Measurements from ENCODE around the gene ING3. TPM values are rescaled to one million over a fixed set of nuclear protein-coding genes. Genes with fewer than 3 reads are reported as not detected.
A peak's percentile ranks its signal among the peaks of the same experiment; 100 is the strongest.

Gene ING3
- total and polyA plus RNA-seq, 9 of the 15 experiments (the other 6 are each of a cell fraction or from before 2014, with no cell fraction given): 22.8 to 233 (median 50.4) TPM

DNA sequence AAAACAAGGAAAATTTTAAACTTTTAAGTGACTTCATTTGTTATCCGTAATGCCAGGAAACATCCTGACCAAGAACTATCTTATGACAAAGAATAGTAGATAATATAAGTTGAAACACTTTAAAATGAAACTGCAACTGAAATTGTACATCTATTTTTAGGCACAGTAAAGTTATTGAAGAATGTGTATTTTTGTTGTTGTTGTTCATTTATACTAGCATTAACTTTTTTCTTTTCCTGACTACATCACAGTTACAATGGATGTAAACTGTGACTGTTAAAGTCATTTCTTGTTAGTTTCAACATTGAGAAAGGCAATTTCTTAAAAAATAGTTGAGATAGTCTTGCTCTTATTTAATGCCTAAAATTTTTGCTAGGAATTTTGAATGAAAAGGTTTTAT, 40.6 kb downstream of the ING3 start (continued):
- TF ChIP-seq, protein P1, sequence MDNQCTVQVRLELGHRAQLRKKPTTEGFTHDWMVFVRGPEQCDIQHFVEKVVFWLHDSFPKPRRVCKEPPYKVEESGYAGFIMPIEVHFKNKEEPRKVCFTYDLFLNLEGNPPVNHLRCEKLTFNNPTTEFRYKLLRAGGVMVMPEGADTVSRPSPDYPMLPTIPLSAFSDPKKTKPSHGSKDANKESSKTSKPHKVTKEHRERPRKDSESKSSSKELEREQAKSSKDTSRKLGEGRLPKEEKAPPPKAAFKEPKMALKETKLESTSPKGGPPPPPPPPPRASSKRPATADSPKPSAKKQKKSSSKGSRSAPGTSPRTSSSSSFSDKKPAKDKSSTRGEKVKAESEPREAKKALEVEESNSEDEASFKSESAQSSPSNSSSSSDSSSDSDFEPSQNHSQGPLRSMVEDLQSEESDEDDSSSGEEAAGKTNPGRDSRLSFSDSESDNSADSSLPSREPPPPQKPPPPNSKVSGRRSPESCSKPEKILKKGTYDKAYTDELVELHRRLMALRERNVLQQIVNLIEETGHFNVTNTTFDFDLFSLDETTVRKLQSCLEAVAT (IDR thresholded peaks at IDR 0.05): no peak
- TF ChIP-seq, protein P2, sequence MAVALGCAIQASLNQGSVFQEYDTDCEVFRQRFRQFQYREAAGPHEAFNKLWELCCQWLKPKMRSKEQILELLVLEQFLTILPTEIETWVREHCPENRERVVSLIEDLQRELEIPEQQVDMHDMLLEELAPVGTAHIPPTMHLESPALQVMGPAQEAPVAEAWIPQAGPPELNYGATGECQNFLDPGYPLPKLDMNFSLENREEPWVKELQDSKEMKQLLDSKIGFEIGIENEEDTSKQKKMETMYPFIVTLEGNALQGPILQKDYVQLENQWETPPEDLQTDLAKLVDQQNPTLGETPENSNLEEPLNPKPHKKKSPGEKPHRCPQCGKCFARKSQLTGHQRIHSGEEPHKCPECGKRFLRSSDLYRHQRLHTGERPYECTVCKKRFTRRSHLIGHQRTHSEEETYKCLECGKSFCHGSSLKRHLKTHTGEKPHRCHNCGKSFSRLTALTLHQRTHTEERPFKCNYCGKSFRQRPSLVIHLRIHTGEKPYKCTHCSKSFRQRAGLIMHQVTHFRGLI (CRISPR knock-in tag; IDR thresholded peaks at IDR 0.05): no peak
- no peak for TF ChIP-seq HNRNPUL1 (IDR thresholded peaks at IDR 0.05; ENCODE audit: low read length)
- no peak for TF ChIP-seq TAF15 (IDR thresholded peaks at IDR 0.05; ENCODE audit: low read depth, low read length)
- no peak for TF ChIP-seq RBFOX2 (IDR thresholded peaks at IDR 0.05; ENCODE audit: low read depth, low read length)
- no peak for TF ChIP-seq NFE2L1 (tag; IDR thresholded peaks at IDR 0.05; ENCODE audit: borderline replicate concordance, low read depth)
- no peak for TF ChIP-seq MXI1 (IDR thresholded peaks at IDR 0.05; ENCODE audit: low read depth, low read length)
- TF ChIP-seq BACH1 (tag; IDR thresholded peaks at IDR 0.05): 0 out of 2 replicates have a peak, but pooled peaks have one; percentile 13
- TF ChIP-seq ZNF121 (CRISPR knock-in tag; conservative IDR thresholded peaks at IDR 0.05): no peak
- no peak for TF ChIP-seq CBX8 (IDR thresholded peaks at IDR 0.05; ENCODE audit: borderline replicate concordance, extremely low read depth, low read depth, low read length, poor library complexity, severe bottlenecking)
- TF ChIP-seq FOXK1 (CRISPR knock-in tag; IDR thresholded peaks at IDR 0.05; ENCODE audit: borderline replicate concordance): no peak
- TF ChIP-seq CCNT2 (IDR thresholded peaks at IDR 0.05; ENCODE audit: borderline replicate concordance, extremely low read depth, insufficient read length, low read depth, low read length): no peak
- no peak for TF ChIP-seq E2F3 (CRISPR knock-in tag; IDR thresholded peaks at IDR 0.05)
- no peak for TF ChIP-seq ESRRB (CRISPR knock-in tag; IDR thresholded peaks at IDR 0.05; ENCODE audit: borderline replicate concordance)
- TF ChIP-seq ZNF217 (CRISPR knock-in tag; IDR thresholded peaks at IDR 0.05): no peak
- TF ChIP-seq GTF2A2 (tag; IDR thresholded peaks at IDR 0.05): no peak
- TF ChIP-seq TCF7 (IDR thresholded peaks at IDR 0.05; ENCODE audit: borderline replicate concordance): no peak
- TF ChIP-seq, protein P3, sequence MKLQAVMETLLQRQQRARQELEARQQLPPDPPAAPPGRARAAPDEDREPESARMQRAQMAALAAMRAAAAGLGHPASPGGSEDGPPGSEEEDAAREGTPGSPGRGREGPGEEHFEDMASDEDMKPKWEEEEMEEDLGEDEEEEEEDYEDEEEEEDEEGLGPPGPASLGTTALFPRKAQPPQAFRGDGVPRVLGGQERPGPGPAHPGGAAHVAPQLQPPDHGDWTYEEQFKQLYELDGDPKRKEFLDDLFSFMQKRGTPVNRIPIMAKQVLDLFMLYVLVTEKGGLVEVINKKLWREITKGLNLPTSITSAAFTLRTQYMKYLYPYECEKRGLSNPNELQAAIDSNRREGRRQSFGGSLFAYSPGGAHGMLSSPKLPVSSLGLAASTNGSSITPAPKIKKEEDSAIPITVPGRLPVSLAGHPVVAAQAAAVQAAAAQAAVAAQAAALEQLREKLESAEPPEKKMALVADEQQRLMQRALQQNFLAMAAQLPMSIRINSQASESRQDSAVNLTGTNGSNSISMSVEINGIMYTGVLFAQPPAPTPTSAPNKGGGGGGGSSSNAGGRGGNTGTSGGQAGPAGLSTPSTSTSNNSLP (IDR thresholded peaks at IDR 0.05; ENCODE audit: borderline replicate concordance, low read depth, low read length): no peak
- no peak for TF ChIP-seq JUND (IDR thresholded peaks at IDR 0.05; ENCODE audit: borderline replicate concordance, low read depth, low read length)
- no peak for TF ChIP-seq JUND (tag; IDR thresholded peaks at IDR 0.05; ENCODE audit: borderline replicate concordance, low read depth, low read length)
- 0 out of 2 replicates have a peak, but pooled peaks have one; percentile 36 for TF ChIP-seq GABPA (tag; conservative IDR thresholded peaks at IDR 0.05; ENCODE audit: low read depth)
- TF ChIP-seq BCOR (IDR thresholded peaks at IDR 0.05): no peak
- no peak for TF ChIP-seq ARHGAP35 (IDR thresholded peaks at IDR 0.05; ENCODE audit: partially characterized antibody)
- 0 out of 2 replicates have a peak, but pooled peaks have one; percentile 15 for TF ChIP-seq NR1H2 (CRISPR knock-in tag; IDR thresholded peaks at IDR 0.05)
